CD4-positive, alpha-beta T cell treated with Interleukin-6 for 4 hours (primary cell): ENCODE results near the gene FOXN1.
A peak's percentile ranks its signal among the peaks of the same experiment; 100 is the strongest.

ENCODE experiments used
- DNase-seq: peaks from one replicate; pipeline ENCODE4 v3.0.0-alpha.2; 2020; ENCODE audit warnings: mixed read lengths

Gene FOXN1

DNA sequence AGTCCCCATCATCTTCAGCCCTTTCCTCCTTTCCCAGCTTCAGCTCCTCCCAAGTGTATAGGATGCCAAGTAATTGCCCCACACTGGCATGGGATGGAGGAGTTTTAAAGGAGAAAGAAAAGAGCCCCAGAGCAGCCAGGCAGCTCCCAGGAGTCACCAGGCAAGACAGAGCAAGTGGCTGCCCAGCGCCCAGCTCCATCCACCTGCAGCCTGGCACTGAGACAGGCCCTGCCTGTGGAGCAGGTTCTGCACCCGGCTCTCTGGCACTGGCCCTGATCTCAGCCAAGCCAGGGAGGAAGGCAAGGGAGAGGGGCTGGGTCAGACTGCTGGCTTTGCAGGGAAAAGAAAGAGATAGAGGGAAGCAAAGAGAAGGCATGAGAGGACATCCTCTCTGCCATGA, 21.7 kb downstream of the FOXN1 start:
- no peak for DNase-seq

DNA sequence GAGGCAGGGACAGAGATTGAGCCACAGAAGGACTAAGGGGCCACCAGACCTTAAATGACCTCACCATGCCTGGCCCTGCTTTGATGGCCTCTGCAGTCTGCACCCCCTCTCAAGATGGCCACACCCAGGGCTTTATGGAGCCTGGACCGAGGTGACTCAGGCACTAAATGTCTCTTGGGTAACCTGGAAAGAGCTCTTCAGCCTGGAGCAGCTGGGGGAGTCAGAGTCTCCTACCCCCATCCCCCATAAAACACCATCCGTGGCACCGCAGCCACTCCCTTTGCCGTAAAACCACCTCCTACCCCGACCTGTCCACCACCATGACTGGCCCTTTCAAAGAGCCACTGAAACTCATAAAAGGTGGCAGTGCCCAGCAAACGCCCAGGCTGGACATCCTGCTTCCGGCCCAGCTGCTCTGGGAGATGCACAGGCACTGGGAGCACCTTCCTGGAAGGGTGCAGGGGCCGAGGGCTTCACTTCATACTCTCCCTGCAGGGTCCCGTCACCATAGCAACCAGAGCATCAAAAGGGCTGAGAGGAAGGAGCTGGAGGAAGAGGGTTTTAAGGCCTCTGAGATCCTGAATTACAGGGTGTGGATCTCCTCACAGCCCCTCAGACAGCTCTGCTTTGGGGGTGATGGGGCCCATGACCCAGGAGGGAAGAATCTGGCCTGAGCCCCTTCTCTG, 22.3 kb downstream of the FOXN1 start:
- no peak for DNase-seq

DNA sequence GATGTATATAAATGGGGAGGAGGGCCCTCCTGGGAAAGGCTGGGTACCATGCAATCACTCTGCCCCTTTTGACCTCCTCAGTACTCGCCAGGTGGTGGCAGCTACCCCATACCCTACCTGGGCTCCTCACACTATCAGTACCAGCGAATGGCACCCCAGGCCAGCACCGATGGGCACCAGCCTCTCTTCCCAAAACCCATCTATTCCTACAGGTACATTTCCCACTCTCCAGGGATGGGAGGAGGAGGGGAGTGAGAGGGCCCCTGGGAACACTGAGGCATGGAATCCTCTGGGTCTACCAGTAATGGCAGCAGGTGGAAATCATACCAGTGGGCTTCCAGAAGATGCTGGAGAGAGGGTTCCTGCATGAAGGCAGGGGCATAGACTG, 22.9 kb downstream of the FOXN1 start:
- no peak for DNase-seq

DNA sequence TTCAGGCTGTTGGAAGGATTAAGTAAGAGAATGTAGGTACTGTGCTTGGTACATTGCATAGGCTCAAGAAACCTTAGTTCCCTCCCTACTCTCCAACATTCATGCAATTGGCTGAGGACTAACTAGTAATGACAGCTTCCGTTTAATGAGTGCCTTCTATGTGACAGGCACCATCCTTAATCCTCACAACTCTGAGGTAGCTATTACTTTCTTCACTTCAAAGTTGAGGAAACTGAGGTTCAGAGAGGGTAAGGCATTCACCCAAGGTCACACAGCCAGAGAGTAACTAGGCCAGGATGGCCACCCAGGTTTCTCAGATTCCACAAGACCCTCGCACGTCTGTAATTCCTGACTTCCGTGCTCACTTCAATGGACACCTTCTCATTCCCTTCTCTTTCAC, 24.1 kb downstream of the FOXN1 start:
- no peak for DNase-seq

DNA sequence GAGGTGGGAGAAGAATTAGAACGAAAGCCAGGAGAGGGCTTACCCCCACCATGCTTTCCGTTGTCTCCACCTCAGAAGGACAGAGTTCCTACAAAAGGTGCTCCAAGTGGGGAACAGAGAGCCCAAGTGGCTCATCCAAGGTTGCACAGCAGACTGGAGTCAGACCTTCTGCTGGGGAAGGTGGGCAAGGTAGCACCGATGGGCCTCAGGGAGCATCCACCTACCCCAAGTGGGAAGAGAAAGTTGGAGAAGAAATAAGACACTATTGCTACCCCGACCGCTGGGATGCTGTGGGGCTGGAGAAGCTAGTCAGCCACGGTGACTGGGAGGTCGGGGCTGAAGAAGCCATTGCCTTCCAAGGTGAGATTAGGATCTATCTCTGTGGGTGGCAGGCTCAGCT, 24.8 kb downstream of the FOXN1 start:
- no peak for DNase-seq

DNA sequence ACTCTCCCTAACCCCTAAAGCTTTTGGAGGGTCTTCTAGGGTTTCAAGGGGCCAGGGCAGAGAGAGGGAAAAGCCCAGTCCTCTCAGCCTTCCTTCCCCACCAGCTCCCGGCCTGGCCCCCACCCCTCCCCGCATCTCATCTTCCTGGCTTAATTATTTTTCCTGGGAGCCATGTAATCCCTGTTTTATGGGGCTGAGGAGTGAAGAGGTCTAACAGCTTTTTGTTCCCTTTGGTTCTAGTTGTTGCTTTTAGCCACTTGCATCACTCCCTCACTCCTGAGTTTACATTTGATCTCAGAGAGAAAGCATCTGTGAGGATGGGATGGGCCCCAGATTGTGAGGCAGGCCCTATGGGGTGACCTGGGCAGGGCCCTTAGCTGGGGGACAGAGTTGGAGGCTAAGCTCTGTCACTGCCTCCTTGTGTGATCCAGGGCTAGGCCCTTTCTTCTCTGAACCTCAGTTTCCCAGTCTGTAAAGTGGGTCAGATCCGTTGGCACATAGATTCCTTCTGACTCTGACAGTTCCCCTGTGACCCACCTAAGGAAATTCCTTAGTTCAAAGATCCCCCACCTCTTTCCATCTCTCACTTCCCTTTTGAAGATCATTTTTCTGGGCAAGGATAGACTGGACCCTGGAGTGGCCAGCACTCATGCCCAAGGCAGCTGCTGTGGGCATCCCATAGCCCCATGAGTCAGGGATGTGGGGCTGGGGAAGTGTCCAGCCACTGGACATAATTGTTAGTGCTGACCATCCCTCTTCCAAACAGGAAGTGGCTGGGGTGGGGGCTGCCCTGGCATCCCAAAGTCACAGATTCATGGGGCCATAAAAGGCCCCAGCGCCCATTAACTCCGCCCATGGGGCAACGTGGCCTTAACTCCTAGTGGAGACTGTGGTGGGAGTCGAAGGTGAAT, 26.2 kb downstream of the FOXN1 start:
- DNase-seq = no peak

DNA sequence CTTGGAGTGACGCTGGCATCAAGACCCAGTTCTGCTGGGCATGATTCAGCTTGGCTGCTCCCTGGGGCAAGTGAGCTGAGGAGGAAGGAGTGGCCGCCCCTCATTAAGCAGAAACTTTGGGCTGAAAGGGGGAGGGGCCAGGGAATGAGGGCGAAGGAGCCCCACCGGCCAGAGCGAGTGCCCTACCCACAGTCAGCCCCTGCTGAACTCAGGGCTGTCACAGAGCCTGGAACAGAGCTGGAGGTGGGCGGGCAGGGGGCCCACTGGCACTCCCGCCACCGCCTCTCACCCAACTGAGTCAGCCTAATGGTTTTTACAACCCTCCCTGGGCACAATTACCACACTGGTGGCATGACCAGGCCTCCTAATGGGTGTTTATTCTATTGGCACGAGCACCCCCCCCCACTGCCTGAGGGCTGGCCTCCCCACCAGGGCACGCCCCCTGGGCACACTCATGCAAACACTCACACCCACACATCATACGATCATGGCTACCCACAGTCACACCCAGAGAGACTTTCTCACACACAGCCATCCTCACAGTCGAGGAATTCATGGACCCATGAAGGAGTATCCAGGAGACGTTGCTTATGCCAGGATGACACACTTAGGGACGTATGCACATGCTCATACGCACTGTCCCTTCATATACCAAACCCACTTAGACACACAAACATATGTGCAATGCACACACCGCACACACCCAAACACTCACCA, 27.1 kb downstream of the FOXN1 start:
- DNase-seq = no peak

DNA sequence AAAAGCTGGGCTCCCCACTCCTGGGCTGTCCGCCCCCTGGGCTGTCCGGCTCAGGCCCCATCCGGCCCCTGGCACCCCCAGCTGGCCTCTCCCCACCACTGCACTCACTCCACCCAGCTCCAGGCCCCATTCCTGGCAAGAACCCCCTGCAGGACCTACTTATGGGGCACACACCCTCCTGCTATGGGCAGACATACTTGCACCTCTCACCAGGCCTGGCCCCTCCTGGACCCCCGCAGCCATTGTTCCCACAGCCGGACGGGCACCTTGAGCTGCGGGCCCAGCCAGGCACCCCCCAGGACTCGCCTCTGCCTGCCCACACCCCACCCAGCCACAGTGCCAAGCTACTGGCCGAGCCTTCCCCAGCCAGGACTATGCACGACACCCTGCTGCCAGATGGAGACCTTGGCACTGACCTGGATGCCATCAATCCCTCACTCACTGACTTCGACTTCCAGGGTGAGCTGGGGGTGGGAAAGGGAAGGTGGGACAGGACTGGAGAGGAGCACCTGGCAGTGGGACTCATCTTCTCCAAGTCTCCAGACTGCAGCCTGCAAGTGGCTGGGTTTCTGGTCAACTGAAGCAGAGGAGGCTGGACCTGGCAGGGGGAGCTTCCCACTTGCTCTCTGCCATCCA, 28.7 kb downstream of the FOXN1 start:
- DNase-seq = no peak

DNA sequence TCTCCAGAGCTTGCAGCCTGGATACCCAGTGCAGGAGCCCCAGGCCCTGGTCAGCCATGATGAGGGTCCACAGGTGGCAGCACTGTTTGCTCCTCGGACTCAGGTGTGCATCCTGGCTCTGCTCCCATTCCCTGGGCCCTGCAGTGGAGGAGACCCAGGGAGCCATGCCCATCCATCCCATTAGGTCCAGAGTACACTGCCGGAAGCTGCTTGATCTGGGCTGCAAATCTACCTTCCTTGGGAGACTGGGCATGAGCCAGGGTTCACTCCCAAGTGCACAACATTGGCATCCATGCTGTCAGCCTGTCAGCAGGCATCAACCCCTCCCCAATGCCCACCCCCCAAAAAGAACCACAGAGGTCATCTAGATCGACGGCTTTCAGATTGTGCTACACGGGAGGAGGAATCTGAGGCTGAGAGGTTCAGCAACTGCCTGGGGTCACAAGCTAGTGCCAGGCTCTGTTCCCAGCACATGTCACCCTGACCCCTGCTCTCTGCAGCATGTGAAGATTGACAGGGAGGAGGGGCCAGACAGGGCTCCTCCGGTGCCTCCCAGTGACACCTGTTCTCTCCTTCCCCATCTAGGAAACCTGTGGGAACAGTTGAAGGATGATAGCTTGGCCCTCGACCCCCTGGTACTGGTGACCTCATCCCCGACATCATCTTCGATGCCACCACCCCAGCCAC, 30.5 kb downstream of the FOXN1 start:
- DNase-seq = no peak

DNA sequence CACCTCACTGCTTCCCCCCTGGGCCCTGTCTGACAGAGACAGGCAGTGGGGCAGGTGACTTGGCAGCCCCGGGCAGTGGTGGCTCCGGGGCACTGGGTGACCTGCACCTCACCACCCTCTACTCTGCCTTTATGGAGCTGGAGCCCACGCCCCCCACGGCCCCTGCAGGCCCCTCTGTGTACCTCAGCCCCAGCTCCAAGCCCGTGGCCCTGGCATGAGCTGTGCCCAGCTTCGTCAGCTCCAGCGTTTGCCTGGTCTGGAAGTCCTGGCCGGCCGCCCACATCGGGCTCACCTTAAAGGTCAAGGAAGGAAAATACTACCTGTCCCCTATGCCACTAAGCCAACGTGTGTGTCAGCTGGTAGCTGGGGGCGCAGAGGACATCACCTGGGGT, 31.1 kb downstream of the FOXN1 start:
- DNase-seq = no peak

DNA sequence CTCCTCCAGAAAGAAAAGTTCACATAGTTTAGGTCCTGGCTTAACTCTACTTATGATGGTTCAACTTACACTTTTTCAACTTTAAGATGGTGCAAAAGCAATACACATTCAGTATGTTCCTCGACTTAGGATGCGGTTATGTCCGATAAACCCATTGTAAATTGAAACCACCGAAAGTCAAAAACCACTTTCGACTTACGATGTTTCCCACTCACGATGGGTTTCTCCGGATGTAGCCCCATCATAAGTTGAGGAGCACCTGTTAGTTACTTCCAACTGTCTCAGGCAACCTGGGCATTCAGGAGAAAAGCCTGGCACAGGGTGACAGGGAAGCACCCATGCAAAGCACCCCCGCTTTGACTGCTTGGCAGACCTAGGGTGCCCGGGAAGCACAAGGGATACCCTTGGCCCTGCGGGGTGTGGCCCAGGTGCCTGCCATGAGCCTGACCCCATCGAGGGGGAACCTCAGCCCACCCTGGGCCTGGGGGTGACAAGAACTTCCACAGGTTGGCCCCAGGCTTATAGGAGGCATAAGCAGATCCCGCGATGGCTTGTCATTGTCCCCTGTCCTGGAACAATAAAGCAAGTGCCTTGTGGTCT, 32.2 kb downstream of the FOXN1 start:
- DNase-seq = no peak

DNA sequence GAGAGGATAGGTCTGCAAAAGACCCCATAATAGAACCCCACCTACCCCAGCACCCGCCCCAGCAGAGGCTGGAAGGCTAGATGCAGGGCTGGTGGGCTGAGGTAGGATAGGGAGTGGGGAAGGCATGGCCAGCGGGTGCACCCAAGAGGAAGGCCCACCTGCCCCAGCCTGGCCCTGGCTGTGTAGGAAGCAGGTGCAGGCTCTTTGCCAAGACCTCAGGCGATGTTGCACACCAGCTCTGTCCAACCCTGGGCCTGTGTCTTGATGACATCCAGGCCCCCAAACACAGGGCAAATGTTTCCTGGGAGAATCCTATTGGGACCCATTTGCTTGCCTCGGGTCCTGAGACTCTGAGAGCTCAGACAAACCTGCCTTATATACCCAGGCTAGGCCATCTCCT, 34.1 kb downstream of the FOXN1 start:
- no peak for DNase-seq

DNA sequence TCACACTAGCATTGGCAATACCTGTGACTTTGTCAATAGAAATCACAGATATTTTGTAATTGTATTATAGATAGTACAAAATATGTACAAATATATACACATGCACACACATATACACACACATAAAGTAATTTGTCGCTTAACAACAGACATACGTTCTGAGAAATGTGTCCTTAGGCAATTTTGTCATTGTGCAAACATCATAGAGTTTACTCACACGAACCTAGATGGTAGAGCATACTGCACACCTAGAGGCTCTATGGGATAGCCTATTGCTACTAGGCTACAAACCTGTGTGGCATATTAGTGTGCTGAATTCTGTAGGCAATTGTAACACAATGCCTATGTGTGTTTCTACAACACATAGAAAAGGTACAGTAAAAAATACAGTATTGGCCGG, 35.3 kb downstream of the FOXN1 start:
- DNase-seq = no peak

DNA sequence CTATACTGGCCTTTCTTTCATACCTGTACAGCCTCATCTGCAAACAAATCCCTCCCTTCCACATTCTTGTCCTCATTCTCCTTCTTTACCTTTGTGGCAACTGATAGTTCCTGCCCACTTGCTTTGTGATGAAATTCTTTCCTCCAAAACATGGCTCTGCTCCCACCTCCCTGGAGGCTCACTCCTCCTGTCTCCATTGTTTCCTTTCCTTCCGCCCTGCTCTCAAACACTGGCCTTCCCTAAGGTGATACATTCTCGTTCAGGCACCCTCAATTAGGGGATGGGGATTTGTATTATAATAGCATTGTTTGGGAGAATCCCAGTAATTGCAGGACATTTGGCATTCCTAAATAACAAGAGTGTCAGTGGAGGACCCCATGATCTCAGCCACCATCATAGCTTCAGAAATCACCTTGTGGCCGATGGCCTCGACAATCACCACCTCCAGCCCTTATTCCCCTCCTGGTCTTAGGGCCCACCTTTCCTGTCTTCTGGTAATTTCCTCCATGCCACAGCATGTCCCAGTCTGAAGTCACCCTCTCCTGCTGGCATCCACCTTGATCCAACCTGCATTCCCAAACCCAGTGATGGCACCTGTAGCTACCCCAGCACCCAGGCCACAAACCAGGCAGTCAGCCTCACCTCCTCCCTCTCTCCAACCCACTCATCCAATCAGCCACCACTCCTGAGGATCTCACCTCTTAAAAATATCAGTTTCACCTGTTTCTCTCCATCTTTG, 38.4 kb downstream of the FOXN1 start:
- no peak for DNase-seq

DNA sequence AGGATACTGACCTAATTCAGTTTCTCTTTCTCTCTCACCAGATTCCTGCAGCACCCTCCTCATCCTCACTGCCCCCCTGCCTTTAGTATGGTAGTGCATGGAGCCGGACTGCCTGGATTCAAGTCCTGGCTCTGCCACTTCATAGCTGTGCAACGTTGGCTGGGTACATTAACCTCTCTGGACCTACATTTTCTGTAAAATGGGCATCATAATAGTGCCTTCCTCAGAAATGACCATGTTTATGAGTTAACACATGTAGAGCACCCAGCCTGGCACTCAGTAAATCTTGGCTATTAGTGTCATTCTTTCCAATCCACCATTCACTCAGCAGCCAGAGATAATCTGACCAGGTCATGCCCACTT, 39.0 kb downstream of the FOXN1 start:
- no peak for DNase-seq

DNA sequence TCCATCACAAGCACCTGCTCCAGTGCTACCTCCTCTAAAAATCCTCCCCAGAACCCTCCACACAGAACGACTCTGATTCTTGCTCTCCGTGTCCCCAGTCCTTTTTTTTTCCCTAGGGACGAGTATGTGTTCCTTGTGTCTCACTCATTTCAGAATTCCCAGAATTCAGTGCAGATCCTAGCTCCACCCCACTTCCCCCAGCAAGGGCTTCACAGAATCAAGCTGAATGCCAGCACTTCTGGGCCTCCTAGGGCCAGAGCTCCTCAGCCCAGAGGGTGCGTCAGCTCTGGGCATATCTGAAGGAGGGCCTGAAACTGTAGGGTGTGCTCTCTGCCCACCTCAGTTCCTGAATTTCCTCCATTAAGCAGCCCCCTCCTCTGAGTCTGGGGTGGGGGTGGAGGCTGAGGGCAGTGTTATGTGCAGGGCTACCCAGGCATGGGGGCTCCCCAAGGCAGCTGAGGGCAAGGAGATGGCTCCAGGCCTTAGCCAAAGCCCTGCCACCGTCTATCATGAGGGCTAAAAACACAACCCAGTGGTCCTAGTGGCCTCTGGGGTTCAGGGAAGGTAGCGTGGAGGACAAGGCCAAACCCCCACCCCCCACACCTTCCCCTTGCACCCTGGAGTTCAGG, 39.8 kb downstream of the FOXN1 start:
- DNase-seq = no peak

DNA sequence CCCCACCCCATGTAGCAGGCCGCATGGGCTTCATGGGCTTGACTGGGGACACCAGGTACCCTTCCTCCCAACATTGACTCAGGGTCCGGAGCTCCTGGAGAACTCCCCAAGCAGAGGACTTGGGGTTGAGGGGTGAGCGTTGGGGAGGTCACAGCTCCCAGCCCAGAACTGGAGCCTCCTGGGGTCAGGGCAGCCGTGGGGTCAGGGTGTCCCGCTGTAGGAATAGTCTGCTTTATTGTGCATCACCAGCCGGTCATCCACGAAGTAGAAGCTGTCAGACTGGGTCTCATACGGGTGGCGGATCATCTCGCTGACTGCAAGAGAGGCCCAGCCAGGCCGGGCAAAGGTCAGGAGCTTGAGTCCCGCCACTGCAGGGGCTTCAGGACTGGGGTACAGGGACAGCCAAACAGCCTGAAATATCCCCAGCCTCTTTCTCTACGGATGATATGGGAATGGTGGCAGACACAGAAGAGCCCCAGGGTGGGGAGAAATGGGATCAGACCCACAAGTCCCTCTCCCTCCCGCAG, 41.0 kb downstream of the FOXN1 start:
- DNase-seq = no peak

DNA sequence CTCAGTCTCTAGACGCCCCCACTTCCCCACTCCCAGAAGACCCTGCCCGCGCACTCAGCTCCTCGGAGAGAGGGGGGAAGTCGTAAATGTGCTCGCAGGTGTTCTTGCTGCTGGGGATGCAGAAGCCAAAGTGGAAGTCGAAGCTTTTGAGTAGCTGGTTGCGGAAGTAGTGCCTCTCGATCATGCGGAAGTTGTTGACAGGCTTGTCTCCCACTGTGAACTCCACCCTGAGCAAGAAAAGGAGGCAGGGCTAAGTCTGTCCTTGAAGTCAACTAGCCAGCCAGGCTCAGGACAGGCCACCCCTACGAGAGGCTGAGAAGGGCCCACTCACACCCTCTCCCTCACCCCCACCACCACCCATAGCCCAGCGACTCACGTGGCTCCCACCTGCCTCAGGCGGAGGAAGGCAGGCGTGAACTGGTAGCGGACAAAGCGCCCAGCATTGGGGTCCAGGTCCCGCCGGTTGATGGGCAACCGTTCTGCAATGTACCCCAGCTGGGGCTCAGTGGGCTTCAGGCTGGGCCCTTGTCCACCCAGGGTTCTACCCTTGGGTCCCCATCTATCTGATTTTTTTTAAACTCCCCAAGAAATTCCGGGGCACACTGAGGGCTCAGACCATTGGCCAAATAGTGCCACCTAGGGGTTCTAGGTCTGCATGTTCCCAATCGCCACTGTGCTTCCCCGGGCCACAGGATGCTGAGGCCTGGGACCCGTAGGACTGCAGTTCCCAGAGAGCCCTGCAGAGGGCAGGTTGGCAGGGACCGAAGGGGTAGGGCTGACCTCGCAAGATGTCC, 41.7 kb downstream of the FOXN1 start:
- peak; percentile 69 for DNase-seq

DNA sequence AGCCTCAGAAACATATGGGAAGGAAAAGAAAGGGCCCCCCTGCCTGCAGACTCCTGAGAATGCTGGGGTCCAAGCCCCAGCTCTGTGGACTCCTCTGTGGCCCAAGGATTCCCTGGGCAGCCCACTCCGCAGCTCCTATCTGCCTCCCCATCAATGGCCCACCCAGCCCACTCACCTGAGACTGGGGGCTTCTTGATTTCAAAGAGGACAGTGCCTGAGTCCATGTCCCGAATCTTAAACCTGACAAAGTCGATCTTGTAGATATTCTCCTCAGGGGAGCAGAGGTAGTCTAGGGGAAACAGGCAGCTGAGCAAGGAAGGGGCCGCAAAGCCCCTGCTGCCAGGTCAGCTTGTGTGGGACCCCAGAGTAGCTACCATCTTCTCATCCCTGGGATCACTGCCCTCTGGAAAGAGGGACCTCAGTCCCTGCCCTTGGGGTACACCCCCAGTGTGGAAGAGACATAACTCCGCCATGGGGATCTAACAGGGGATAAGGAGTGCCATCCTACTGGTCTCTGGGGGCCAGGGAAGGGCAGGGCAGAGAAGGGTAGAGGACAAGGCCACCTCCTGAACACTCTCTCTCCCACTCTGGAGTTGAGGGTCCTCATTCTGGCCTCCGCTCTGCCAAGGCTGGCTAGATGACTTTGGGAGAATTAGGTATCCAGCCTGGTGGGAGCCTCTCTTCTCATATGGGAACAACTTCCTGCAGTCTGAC, 42.4 kb downstream of the FOXN1 start:
- no peak for DNase-seq
